ENCODE results near the gene SLC39A6.
"Not testable (repeated sequence)": the region's sequence is repeated elsewhere in the genome, so short reads cannot be mapped to it uniquely, and the experiment has no call there.

The SLC39A6 gene

GRCh38 chr18:36169938-36170337 is 40.8 kb upstream of the SLC39A6 start:
- H3K36me3 ChIP-seq (ENCODE audit: control insufficient read depth, insufficient read depth, low read length), result peaks cover 26% of the 10 kb centered on the region
- H3K4me3 ChIP-seq (replicated peaks; ENCODE audit: low read depth, low read length), result no peak overlapping the region
- DNase-seq (ENCODE audit: extremely low read depth, insufficient read length), result no peak
- no peak for TF ChIP-seq CTCF (IDR thresholded peaks at IDR 0.05; ENCODE audit: insufficient read depth, low read length, poor library complexity, severe bottlenecking)
- H3K27me3 ChIP-seq (replicated peaks; ENCODE audit: control insufficient read depth, insufficient read depth, low read length), result no peaks in the 10 kb centered on the region

- not testable (repeated sequence) for H3K27me3 ChIP-seq (replicated peaks; ENCODE audit: control insufficient read depth, insufficient read depth, low read length); H3K4me3 ChIP-seq (replicated peaks; ENCODE audit: low read depth, low read length); DNase-seq (ENCODE audit: extremely low read depth, insufficient read length)
- H3K36me3 ChIP-seq (ENCODE audit: control insufficient read depth, insufficient read depth, low read length), result peaks cover 26% of the 10 kb centered on the region
Observed at GRCh38 chr18:36168296-36168695, 39.2 kb upstream of the SLC39A6 start.

- DNase-seq (ENCODE audit: extremely low read depth, insufficient read length), result no peak
- no peak for TF ChIP-seq CTCF (IDR thresholded peaks at IDR 0.05; ENCODE audit: insufficient read depth, low read length, poor library complexity, severe bottlenecking)
- Histone ChIP-seq H3K27me3 (replicated peaks; ENCODE audit: control insufficient read depth, insufficient read depth, low read length) (no peaks in the 10 kb centered on the region), H3K36me3 (ENCODE audit: control insufficient read depth, insufficient read depth, low read length) (peaks cover 26% of the 10 kb centered on the region), H3K4me3 (replicated peaks; ENCODE audit: low read depth, low read length) (no peak overlapping the region)
Observed at GRCh38 chr18:36167692-36168218, 38.6 kb upstream of the SLC39A6 start.

- Histone ChIP-seq H3K4me3 (replicated peaks; ENCODE audit: low read depth, low read length) (no peak overlapping the region), H3K27me3 (replicated peaks; ENCODE audit: control insufficient read depth, insufficient read depth, low read length) (no peaks in the 10 kb centered on the region), H3K36me3 (ENCODE audit: control insufficient read depth, insufficient read depth, low read length) (peaks cover 7% of the 10 kb centered on the region)
- no peak for DNase-seq (ENCODE audit: extremely low read depth, insufficient read length)
- TF ChIP-seq CTCF (IDR thresholded peaks at IDR 0.05; ENCODE audit: insufficient read depth, low read length, poor library complexity, severe bottlenecking), result no peak
Observed at GRCh38 chr18:36162981-36163380, 33.8 kb upstream of the SLC39A6 start.

GRCh38 chr18:36160959-36161371 is 31.8 kb upstream of the SLC39A6 start:
- Histone ChIP-seq H3K4me3 (replicated peaks; ENCODE audit: low read depth, low read length) (no peak overlapping the region), H3K27me3 (replicated peaks; ENCODE audit: control insufficient read depth, insufficient read depth, low read length) (no peaks in the 10 kb centered on the region), H3K36me3 (ENCODE audit: control insufficient read depth, insufficient read depth, low read length) (peaks cover 7% of the 10 kb centered on the region)
- no peak for TF ChIP-seq CTCF (IDR thresholded peaks at IDR 0.05; ENCODE audit: insufficient read depth, low read length, poor library complexity, severe bottlenecking)
- no peak for DNase-seq (ENCODE audit: extremely low read depth, insufficient read length)

GRCh38 chr18:36158266-36158867 is 29.2 kb upstream of the SLC39A6 start:
- no peak for DNase-seq (ENCODE audit: extremely low read depth, insufficient read length)
- TF ChIP-seq CTCF (IDR thresholded peaks at IDR 0.05; ENCODE audit: insufficient read depth, low read length, poor library complexity, severe bottlenecking), result no peak
- H3K36me3 ChIP-seq (ENCODE audit: control insufficient read depth, insufficient read depth, low read length), result peaks cover 8% of the 10 kb centered on the region
- H3K4me3 ChIP-seq (replicated peaks; ENCODE audit: low read depth, low read length), result no peak overlapping the region
- H3K27me3 ChIP-seq (replicated peaks; ENCODE audit: control insufficient read depth, insufficient read depth, low read length), result no peaks in the 10 kb centered on the region
